ENCODE measurements around the gene GPATCH11.

GRCh38 chr2:37109523-37109922 is 25.2 kb downstream of the GPATCH11 start:
- TF ChIP-seq CTCF (IDR thresholded peaks at IDR 0.05; ENCODE audit: insufficient read depth, low read length, poor library complexity, severe bottlenecking) (no peak), EZH2phosphoT487 (conservative IDR thresholded peaks at IDR 0.05; ENCODE audit: low read length) (no peak)
